ENCODE measurements around the gene ASCL2.
"Not testable (repeated sequence)": the region's sequence is repeated elsewhere in the genome, so short reads cannot be mapped to it uniquely, and the experiment has no call there.

ASCL2 gene

DNA sequence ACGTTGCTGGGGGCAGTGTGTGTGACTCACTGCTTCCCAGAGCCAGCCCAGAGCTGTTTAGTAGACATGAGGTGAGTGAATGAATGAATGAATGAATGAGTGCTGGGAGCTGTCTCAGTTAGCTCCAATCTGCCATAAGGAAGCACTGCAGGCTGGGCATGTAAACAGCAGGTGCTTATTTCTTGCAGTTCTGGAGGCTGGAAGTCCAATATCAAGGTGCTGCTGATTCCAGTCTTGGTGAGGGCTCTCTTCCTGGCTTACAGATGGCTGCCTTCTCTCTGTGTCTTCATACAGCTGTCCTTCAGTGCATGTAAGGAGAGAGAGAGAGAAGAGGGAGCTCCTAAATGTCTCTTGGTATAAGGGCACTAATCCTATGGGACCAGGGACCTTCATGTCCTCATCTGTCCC, 27.2 kb upstream of the ASCL2 start:
- no peak for DNase-seq (ENCODE audit: low spot score)

DNA sequence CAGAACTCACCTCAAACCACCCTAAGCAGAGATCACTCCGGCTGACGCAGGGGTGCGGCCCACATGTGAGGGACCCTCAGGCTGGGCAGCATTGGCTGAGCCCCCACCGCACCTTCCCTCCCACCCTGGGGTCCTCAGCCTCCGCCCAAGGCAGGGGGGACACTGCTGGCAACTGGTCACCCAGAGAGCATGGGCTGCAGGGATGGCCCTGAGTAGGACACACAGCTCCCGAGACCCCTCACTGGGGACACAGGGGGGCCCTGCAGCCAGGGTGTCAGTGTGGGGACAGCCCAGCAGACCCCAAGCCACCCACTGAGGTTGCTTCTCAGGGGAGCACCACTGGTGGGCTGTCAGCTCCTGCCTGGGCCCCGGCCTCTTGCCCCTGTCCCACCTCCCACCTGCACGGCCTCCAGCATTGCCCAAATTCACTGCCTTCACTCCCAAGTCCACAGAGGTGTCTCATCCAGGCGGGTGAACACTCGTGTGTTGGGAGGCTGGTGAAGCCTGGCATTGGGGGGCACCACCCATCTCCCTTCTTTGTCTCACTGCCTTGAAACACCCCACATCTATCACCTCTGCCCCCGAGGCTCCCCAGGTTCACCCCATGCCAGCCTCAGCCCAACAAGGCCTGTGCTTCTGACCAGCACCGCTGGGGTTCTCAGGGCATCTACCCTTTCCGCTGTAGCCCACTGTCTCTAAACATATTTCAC, 26.7 kb upstream of the ASCL2 start:
- DNase-seq (ENCODE audit: low spot score), result no peak

DNA sequence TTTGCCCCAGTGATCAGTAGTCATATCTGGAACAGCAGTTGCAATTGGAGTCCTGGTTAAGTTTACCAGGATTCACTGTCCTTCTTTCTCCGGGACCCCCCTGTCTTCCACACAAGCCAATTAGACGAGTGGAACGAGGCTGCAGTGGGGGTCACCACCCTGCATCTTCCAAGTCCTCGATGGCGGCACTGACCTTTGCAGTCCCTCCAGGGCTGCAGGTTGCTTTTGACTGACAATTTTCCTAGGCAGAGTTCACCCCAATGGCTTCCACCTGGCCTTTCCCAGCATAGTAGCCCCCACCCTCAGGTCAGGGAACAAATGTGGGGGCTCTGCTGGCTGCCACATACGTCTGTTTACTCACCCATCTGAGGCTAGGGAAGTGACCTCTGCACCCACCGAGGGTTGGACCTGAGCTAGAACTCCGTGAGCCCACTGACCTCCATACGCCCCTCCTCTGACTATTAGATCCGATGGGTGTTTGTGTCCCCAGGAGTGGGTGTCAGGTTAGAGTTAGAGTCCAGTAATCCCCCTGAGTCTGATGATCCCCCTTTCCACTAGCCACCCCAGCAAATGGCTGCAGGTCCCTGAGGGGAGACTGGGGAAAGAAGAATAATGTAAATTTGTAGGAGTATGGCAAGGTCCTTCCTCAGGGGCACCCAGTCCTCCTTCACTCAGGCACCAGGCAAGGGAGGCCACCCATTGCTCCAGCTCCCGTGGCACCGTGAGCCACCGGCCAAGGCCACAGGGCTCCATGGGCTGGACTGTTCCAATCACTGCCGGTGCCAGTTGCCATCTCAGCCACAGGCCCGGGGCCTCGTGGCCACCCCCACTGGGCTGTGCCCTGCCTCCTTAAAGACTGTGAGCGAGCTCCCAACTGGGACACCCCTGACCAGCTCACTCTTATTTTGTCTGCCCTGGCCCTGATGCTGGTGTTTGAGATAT, 25.9 kb upstream of the ASCL2 start:
- DNase-seq (ENCODE audit: low spot score), result no peak

DNA sequence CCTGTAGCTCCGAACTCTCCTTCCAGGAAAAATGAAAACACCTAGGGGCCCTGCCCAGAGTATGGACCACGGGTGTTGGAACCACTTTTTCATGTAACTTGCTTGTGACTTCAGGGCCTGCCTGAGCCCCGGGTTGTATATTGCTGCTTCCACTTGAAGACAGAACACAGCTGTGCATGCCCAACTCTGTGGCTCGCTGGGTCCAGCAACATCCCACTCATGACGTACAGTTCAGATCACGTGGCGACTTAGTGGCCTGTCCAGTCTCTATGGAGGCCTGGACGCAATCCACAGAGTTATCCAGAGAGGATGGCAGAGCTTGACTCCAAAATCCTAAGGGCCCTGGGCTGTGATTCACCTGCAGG, 24.5 kb upstream of the ASCL2 start:
- DNase-seq (ENCODE audit: low spot score), result no peak

DNA sequence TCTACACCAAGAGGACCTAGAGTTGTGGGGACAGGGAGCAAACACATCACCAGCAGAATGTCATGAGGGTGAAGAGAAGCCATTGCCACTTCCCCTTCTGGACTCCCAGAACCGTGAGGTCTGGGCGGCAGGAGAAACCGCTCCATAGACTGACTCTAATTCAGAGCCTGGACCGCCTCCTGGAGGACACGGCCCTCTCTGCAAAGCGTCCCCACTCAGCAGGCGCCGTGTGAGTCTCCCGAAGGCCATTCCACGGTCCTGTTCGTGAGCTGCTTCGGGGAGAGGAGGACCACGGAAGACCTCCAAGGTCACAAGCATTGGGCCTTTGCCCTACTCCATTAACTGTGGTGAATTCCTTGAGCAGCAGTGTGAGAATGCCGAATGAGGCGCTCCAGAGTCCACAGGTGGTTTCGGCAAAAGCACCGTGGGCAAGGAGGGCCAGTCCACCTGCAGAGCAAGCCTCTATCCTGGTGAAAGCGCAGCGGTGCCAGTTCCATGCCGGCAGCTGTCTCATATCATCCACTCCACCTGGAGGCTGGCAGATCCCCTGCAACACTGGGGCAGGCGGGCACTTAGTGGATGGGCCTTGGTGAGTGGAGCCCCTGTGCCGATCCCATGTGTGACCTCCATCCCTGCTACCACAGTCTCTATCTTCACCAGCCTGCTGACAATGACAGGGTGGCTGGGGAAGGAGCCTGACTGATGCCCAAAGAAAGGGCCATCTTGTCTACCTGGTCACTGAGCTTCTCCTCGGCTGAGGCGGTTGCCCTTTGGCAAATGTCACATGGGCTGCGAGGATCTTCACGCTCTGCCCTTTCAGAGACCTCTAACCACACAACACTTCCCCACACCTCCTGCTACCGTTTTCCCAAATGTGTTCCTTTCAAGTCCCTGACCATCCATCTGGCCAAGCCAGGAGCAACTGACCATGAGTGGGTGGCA, 23.9 kb upstream of the ASCL2 start:
- no peak for DNase-seq (ENCODE audit: low spot score)

DNA sequence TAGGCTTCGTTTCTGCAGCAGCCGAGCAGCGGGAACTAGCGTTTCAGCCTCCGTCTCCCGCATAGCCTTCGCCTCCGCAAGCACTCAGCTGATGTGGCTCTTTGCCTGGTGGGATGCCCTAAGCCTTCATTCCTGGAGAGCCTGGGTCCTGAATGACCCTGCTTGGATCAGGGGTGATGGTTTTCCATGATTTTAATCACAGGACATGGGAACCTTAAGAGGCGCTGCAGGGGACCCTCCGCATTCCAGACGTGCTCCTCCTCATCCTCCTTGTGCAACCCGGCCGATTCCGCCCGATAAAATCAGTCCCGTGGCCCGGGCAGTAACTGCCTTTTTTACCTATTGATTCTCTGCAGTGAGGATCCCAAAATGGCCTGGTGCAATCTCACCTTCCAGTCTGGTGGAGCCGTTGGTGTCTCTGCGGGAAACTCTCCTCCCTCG, 23.2 kb upstream of the ASCL2 start:
- no peak for DNase-seq (ENCODE audit: low spot score)

DNA sequence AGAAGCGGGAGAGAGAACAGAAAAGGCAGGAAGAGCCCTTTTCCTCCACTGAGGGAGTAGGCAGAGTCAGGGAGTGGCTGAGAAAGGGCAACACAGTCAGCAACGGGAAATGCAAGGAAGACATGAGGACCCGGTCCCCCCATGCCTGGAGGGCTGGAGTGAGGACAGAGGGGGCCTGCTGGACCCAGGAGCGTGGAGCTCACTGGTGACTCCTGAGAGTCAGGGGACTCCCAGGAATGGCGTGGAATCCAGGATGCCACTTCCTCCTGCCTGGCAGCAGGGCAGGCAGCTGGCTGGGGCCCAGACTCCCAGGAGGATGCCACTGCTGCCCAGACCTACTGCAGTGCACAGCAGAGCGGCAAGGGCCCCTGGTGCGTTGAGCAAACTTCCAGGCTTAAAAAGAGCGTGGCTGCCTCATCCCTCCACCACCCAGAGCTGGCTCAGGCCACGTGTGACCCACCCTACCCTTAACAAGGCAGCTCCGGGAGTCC, 20.0 kb upstream of the ASCL2 start:
- no peak for DNase-seq (ENCODE audit: low spot score)

DNA sequence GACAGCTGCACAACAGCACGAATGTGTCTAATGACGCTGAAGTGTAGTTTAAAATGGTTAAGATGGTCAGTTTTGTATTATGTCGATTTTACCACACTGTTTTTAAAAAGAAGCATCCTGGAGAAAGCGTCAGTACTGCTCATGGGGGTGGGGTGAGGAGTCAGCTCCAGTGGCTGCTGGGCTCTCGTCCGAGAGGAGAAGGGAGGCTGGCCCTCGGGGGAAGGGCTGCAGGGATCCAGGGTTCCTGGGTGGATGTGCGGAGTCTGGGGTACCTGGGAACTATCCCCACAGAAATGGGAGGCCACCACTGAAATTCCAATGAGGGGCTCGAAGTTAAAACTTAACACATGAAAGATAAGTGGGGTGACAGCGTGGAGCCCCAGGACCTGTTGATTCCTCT, 19.5 kb upstream of the ASCL2 start:
- no peak for DNase-seq (ENCODE audit: low spot score)

DNA sequence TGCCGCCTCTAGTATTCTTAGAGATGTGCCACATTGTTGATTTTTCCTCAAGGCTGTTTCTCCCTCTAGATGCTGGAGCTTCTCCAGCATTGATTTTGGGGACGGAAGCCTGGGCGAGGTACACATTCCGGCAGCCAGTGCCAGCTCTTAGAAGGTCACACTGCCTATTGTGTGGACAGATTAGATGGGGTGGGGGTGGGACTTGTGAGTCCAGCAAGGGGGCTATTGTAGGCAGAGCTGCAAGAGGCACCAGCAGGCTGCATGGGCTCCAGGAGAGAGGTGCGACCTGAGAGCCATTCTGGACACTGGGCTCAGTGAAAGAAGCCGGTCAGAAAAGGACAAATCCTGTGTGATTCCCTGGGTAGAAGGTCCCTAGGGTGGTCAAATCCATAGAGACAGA, 19.0 kb upstream of the ASCL2 start:
- DNase-seq (ENCODE audit: low spot score), result no peak

DNA sequence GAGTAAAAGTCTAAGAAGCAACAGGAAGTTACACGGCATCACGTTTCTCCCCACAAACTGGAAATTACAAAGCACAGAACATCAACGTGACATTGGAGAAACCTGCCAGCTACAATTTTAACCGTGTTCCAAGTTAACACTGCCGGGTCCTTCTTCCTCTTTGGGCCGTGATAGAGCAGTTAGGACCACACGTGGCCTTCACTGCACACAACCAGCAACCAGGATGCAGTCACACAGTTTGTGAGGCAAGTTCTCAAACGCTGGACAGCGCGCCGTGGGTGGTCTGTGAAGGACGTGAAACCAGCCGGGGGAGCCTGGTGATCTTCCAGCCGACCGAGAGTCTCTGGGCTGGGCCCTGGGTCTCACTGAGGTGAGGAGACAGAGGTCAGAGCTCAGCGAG, 16.7 kb upstream of the ASCL2 start:
- DNase-seq (ENCODE audit: low spot score), result no peak

DNA sequence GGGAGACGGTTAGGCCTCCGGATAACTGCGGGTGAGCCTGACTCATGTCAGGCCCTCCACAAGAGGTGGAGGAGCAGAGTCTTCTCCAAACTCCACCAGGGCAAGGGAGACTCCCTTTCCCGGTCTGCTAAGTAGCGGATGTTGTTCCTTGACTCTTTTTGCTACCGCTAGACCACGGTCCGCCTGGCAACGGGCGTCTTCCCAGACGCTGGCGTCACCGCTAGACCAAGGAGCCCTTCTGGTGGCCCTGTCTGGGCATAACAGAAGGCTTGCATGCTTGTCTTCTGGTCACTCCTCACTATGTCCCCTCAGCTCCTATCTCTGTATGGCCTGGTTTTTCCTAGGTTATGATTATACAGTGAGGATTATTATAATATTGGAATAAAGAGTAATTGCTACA, 16.0 kb upstream of the ASCL2 start:
- not testable (repeated sequence) for DNase-seq (ENCODE audit: low spot score)

DNA sequence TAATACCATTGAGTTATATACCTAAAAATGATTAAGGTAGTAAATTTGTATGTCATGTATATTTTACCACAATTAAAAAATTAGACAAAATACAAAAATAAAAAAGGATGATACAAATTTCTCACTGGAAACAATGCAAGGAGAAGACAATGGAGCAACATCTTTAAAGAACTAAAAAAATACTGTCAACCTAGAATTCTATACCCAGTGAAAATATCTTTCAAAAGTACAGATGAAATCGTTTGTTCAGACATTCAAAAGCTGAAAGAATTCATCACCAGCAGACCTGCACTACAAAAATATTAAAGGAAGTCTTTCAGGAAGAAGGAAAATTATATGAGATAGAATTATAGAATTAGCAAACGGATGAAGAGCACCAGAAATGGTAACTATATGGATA, 9.8 kb upstream of the ASCL2 start:
- DNase-seq (ENCODE audit: low spot score), result no peak

DNA sequence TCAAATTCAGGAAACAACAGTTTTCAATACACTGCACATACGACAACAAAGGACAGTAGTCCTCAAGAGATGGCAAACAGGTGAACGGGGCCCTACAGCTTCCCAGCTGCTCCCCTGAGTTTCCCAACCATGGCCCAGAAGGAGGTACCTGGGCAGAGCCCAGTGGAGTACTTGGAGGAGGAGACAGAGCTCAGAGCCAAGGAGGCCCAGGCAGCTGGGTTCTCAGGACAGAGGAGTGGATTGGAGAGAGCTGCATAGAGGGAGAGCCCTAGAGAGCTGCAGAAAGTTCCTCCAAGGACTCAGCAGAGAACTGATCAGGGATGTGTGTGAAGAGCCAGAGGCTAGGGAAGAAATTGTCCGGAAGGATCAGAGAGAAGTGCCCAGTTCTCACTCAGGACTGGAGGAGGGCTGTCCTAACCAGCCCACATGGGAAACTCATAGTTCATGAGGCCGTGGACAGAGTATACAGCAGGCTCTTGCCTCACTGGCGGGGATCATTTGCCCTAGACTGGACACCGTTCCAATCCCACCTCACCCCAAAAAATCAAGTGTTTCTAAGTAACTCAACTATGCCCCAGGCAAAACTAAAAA, 7.6 kb upstream of the ASCL2 start:
- no peak for DNase-seq (ENCODE audit: low spot score)

DNA sequence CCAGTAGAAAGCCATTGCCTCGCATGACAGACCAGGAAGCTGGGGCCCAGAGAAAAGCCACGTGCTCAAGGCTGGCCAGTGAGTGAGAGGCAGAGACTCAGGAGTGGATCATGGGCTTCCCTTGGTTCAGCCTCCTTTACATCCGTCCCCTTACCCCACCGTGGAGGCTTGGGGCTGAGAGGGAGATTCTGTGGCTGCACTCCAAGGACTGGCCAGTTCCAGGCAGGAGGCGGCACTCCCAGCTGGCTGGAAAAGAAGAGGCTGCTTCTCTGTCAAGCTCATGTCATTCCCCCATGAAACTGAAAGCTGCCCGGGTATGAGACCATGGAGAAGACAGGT, 6.6 kb upstream of the ASCL2 start:
- DNase-seq (ENCODE audit: low spot score), result no peak

DNA sequence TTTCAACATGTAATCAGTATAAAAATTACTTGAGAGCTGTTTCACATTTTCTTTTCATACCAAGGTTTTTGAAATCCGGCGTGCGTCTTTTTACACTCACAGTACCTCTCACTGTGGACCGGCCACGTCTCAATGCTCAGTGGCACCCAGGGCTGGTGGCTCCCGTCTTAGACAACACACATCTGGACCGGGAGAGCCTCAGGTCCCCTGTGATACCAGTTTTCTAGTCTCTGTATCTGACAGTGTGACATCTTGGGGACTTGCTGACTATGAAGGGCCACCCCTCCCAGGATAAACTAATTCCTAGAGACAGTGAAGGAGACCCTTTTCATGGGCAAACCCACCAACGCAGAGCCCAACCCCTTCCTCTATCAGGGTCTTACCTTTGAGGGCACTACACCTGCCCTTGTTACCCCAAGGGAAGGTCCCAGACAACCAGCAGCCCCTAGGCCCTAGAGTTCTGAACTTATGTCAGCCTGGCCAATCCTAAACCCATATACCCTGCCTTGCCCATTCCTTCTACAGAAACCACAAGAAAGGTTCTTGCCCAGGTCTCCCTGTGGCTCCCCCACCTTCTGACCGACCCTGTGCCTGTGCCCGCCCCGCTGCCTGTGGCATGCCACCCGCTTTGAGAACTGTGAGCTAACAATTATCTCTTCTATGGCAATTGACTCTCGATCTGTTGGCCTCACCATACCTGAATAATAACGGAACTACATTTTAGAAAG, 6.1 kb upstream of the ASCL2 start:
- DNase-seq (ENCODE audit: low spot score), result no peak

DNA sequence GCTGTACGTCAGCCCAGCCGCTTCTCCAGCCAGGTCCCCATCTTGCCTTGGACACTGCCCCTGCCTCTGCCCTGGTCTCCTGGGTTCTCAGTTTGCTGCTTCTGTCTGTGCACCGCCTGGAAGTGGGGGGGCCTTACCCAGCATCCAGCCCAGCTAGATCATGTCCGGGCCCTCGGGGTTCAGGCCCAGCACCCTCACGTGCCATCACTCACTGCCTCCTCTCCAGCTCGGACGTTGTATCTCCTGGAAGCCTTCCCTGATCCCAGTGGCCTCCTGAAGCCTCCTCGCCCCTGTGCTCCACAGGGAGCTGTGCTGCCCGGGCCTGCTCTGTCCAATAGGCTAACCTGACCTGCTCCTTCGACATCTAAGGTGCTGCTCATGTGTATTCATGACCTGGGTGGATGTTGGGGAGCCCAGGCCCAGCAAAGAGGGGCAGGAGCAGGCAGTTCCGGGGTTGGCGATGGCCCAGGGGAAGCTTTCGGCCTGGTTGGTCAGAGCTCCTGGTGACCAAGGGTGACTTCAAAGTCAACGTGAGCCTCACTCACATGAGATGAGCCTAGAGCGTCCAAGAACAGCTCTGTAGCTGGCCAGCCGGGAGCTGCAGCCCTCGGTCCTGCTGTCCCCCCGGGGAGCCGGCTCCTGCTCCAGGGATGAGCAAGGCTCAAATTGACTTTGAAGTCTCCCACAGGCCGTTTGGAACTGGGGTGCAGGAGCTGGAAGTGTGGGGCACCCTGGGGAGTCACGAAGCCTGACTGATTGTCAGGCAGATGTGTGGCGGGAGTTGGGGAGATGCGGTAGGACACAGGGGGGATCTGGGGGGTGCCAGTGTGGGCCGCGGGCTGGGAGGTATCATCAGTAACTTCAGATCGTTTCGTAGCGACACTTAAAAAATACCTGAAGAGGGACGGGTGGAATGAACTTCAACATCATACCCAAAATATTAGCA, 5.2 kb upstream of the ASCL2 start:
- no peak for DNase-seq (ENCODE audit: low spot score)

DNA sequence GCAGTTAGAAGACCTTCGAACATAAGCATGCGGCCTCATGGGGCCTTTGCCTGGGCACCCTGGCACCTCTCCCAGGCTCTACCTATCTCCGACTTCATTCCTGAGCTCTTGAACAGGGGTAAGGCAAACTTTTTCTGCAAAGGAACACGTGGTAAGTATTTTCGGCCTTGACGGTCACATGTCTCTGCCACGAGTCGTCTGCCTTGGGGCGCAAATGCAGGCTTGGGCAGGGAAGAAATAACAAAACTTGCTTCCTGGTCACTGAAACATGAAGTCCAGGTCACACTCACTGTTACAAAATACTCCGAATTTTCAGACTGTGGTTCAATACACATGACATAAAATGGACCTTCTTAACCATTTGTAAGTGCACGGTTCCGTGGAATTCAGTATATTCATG, 3.4 kb upstream of the ASCL2 start:
- DNase-seq (ENCODE audit: low spot score), result no peak

DNA sequence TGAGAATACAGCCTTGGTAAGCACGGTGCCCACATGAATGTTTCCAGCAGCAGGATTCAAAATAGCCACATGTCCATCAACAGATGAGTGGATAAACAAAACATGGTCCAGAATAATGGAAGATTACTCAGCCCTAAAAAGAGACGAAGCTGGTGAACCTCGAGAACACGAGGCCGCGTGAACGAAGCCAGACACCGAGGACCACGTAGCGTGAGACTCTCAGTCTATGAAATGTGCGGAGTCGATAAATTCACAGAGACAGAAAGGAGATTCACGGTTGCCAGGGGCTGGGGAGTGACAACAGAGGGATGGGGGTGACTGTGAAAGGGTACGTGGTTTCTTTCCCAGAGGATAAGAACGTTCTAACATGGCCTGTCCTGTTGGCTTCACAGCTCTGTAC, 2.9 kb upstream of the ASCL2 start:
- DNase-seq (ENCODE audit: low spot score), result no peak

DNA sequence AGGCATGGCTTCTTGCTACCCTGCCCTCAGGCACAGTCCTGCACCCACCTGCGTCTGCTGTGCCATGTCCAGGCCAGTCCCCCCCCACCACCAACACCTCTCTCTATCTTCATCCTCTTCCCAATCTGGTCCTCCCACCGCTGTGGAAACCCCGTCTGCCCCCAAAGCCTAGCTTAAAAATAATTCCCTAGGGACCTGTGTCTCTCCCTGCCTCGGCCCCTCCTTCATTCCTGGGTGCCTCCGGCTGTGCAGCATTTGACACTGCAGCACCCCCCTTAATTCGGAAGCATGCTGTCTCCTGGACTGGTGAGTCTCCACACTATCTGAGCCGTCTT, 2.5 kb upstream of the ASCL2 start:
- DNase-seq (ENCODE audit: low spot score), result no peak

DNA sequence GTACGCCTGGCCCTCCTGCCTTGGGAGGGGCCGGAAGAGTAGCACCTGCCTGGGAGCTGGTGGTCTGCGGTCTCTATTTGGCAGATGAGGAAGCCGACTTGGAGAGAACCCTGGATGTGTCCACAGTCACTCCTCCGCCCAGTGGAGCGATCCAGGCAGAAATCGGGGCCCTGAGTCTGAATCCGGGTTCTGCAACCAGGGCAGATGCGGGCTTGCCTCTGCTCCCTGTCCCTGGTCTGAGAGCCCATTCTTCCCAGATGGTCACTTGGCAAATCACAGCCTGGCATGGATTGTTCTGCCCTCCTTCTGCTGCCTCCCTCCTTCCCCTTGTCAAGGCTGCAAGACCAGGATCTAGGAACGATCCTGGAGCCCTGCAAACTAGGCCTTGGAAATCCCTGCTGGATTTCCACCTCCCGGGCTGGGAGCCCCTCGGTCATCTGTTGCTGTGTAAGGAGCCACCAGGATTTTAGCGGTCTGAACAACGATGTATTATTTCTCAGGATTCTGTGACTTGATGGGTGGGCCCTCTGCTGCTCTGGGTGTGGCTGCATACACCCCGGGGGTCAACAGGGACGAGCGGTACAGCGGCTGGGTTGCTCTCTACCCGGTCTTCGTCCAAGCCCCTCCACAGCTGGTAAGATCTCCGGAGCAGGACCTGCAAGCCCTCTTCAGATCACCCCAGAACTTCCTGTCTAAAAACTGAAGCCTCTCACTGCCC, 2.0 kb upstream of the ASCL2 start:
- DNase-seq (ENCODE audit: low spot score), result no peak

Data from LoVo (cell line).